Measurements from ENCODE around the gene POLR3E.

- TF ChIP-seq EZH2 (IDR thresholded peaks at IDR 0.05; ENCODE audit: borderline replicate concordance, low read depth, low read length, severe bottlenecking) (no peak), CTCF (IDR thresholded peaks at IDR 0.05; ENCODE audit: extremely low read depth in 1 of 2, insufficient read depth in 1 of 2, low read depth in 1 of 2, low read length in 2 of 2) (no peak), POLR2A (IDR thresholded peaks at IDR 0.05; ENCODE audit: low read depth, low read length) (no peak), JUN (IDR thresholded peaks at IDR 0.05; ENCODE audit: borderline replicate concordance, insufficient read depth, insufficient read length, low read depth) (no peak), POLR2AphosphoS5 (IDR thresholded peaks at IDR 0.05; ENCODE audit: insufficient read depth, low read depth, low read length) (no peak)
Measured at GRCh38 chr16:22335668-22336246, 38.5 kb downstream of the POLR3E start.
